HEK293 (cell line): ENCODE measurements around the gene SCN10A.

ENCODE experiments used
- KLF7 ChIP-seq: fragments of 450-650 bp; formaldehyde crosslinking; IDR thresholded peaks from 2 replicates; pipeline ENCODE4 v1.5.1; 2016; ENCODE audit warnings: missing biosample characterization, missing genetic modification characterization, borderline replicate concordance
- SCRT2 ChIP-seq: fragments of 450-650 bp; formaldehyde crosslinking; IDR thresholded peaks from 2 replicates; pipeline ENCODE4 v1.5.1; 2016; ENCODE audit warnings: missing biosample characterization, missing genetic modification characterization
- TSHZ1 ChIP-seq: fragments of 450-650 bp; formaldehyde crosslinking; IDR thresholded peaks from 2 replicates; pipeline ENCODE4 v1.5.1; 2016; ENCODE audit warnings: missing biosample characterization, missing genetic modification characterization, borderline replicate concordance
- ZBTB10 ChIP-seq: fragments of 450-650 bp; formaldehyde crosslinking; IDR thresholded peaks from 2 replicates; pipeline ENCODE4 v1.5.1; 2016; ENCODE audit warnings: missing biosample characterization, missing genetic modification characterization
- ZBTB49 ChIP-seq: fragments of 450-650 bp; formaldehyde crosslinking; IDR thresholded peaks from 2 replicates; pipeline ENCODE4 v1.5.1; 2016; ENCODE audit warnings: missing biosample characterization, missing genetic modification characterization, low read depth
- ZFHX2 ChIP-seq: fragments of 450-650 bp; formaldehyde crosslinking; conservative IDR thresholded peaks from 2 replicates; pipeline ENCODE4 v1.5.1; 2016; ENCODE audit warnings: missing biosample characterization, missing genetic modification characterization
- ZNF132 ChIP-seq: fragments of 450-650 bp; formaldehyde crosslinking; IDR thresholded peaks from 2 replicates; pipeline ENCODE4 v1.5.1; 2017; ENCODE audit warnings: missing biosample characterization, missing genetic modification characterization, borderline replicate concordance
- ZNF148 ChIP-seq: fragments of 450-650 bp; formaldehyde crosslinking; IDR thresholded peaks from 2 replicates; pipeline ENCODE4 v1.5.0; 2017; ENCODE audit warnings: missing biosample characterization, missing genetic modification characterization, borderline replicate concordance
- ZNF510 ChIP-seq: fragments of 450-650 bp; formaldehyde crosslinking; IDR thresholded peaks from 2 replicates; pipeline ENCODE4 v1.5.1; 2018; ENCODE audit warnings: mild to moderate bottlenecking, missing genetic modification characterization, missing biosample characterization; ENCODE audit not compliant: insufficient replicate concordance
- TF ChIP-seq, protein P1 (sequence below): fragments of 450-650 bp; formaldehyde crosslinking; IDR thresholded peaks from 2 replicates; pipeline ENCODE4 v1.5.1; 2016; ENCODE audit warnings: missing biosample characterization, missing genetic modification characterization

SCN10A gene

GRCh38 chr3:38738630-38739395 is 77.2 kb downstream of the SCN10A start (continued):
- no peak for TF ChIP-seq ZNF148
- no peak for TF ChIP-seq ZNF510 (tag by site-specific recombination)
- TF ChIP-seq, protein P1, sequence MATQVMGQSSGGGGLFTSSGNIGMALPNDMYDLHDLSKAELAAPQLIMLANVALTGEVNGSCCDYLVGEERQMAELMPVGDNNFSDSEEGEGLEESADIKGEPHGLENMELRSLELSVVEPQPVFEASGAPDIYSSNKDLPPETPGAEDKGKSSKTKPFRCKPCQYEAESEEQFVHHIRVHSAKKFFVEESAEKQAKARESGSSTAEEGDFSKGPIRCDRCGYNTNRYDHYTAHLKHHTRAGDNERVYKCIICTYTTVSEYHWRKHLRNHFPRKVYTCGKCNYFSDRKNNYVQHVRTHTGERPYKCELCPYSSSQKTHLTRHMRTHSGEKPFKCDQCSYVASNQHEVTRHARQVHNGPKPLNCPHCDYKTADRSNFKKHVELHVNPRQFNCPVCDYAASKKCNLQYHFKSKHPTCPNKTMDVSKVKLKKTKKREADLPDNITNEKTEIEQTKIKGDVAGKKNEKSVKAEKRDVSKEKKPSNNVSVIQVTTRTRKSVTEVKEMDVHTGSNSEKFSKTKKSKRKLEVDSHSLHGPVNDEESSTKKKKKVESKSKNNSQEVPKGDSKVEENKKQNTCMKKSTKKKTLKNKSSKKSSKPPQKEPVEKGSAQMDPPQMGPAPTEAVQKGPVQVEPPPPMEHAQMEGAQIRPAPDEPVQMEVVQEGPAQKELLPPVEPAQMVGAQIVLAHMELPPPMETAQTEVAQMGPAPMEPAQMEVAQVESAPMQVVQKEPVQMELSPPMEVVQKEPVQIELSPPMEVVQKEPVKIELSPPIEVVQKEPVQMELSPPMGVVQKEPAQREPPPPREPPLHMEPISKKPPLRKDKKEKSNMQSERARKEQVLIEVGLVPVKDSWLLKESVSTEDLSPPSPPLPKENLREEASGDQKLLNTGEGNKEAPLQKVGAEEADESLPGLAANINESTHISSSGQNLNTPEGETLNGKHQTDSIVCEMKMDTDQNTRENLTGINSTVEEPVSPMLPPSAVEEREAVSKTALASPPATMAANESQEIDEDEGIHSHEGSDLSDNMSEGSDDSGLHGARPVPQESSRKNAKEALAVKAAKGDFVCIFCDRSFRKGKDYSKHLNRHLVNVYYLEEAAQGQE (tag by site-specific recombination): no peak
- no peak for TF ChIP-seq TSHZ1 (tag by site-specific recombination)
- peak; percentile 97 for TF ChIP-seq SCRT2 (tag by site-specific recombination)
- no peak for TF ChIP-seq ZBTB49 (tag by site-specific recombination)
- no peak for TF ChIP-seq KLF7 (tag by site-specific recombination)
- no peak for TF ChIP-seq ZNF132
- TF ChIP-seq ZFHX2: no peak
- no peak for TF ChIP-seq ZBTB10
